PC-3 (cell line): ENCODE measurements around the gene KLHL21. TPM values are rescaled to one million over a fixed set of nuclear protein-coding genes. Genes with fewer than 3 reads are reported as not detected.

ENCODE experiments used
- ATAC-seq: fragments of 200-7000 bp; cut with Tn5 transposase; 2 replicates; pipeline ENCODE4 v1.9.1; 2020; ENCODE audit warnings: mild to moderate bottlenecking, moderate library complexity
- BruUV-seq: library from RNA; stranded (reverse); fragments of 400-500 nt; replicated peaks from 2 replicates; lab custom pipeline; 2021; lab: Mats Ljungman, UMichigan
- CTCF ChIA-PET: fragments of 300-600 bp; sonication (Branson Sonifier 250); formaldehyde crosslinking; loops from one replicate; lab custom pipeline; 2022; ENCODE audit warnings: antibody characterized with exemption; lab: Charles Lee
- POLR2A ChIA-PET: fragments of 300-600 bp; sonication (Branson Sonifier 250); formaldehyde crosslinking; loops from one replicate; lab custom pipeline; 2022; ENCODE audit warnings: antibody characterized with exemption; ENCODE audit not compliant: unreplicated experiment; lab: Charles Lee
- DNase-seq: peaks from one replicate; pipeline ENCODE4 v3.0.0-alpha.2; 2015
- H2AFZ ChIP-seq: fragments of 300-600 bp; sonication (generic); 2 replicates; pipeline ENCODE4 v1.6.0; 2016; ENCODE audit warnings: antibody characterized with exemption, low read length
- H3F3A ChIP-seq: fragments of 300-600 bp; sonication (generic); one replicate; pipeline ENCODE4 v1.6.0; 2017; ENCODE audit warnings: antibody characterized with exemption, low read length, control low read depth, mild to moderate bottlenecking; ENCODE audit not compliant: unreplicated experiment
- H3K27ac ChIP-seq: fragments of 300-600 bp; sonication (generic); 2 replicates; pipeline ENCODE4 v1.5.1; 2016; ENCODE audit warnings: mild to moderate bottlenecking, low read length
- H3K27me3 ChIP-seq: fragments of 300-600 bp; sonication (generic); 2 replicates; pipeline ENCODE4 v1.6.1; 2016; ENCODE audit warnings: low read length, mixed read lengths
- H3K36me3 ChIP-seq: fragments of 300-600 bp; sonication (generic); 2 replicates; pipeline ENCODE4 v1.6.1; 2016; ENCODE audit warnings: low read depth, mixed run types, low read length, mixed read lengths
- H3K4me1 ChIP-seq: fragments of 300-600 bp; sonication (generic); 2 replicates; pipeline ENCODE4 v1.5.1; 2016; ENCODE audit warnings: low read length; ENCODE audit not compliant: insufficient read depth
- H3K4me2 ChIP-seq: fragments of 300-600 bp; sonication (generic); 2 replicates; pipeline ENCODE4 v1.6.0; 2016; ENCODE audit warnings: low read length
- H3K4me3 ChIP-seq: fragments of 300-600 bp; sonication (generic); 2 replicates; pipeline ENCODE4 v1.5.1; 2016; ENCODE audit warnings: mild to moderate bottlenecking, low read length, mixed read lengths
- H3K79me2 ChIP-seq: fragments of 300-600 bp; sonication (generic); 2 replicates; pipeline ENCODE4 v1.6.1; 2017; ENCODE audit warnings: low read length, mixed read lengths
- H3K9ac ChIP-seq: fragments of 300-600 bp; sonication (generic); 2 replicates; pipeline ENCODE4 v1.6.0; 2016; ENCODE audit warnings: mild to moderate bottlenecking, low read length
- H3K9me2 ChIP-seq: fragments of 300-600 bp; sonication (generic); replicated peaks from 2 replicates; pipeline ENCODE4 v1.6.1; 2016; ENCODE audit warnings: mixed run types, low read length, mixed read lengths
- H3K9me3 ChIP-seq: fragments of 300-600 bp; sonication (generic); 2 replicates; pipeline ENCODE4 v1.6.1; 2016; ENCODE audit warnings: low read length, mixed read lengths
- H4K20me1 ChIP-seq: fragments of 300-600 bp; sonication (generic); 2 replicates; pipeline ENCODE4 v1.6.1; 2016; ENCODE audit warnings: low read length, mixed read lengths
- EZH2 ChIP-seq: fragments of 300-600 bp; sonication (generic); IDR thresholded peaks from one replicate; pipeline ENCODE4 v1.6.1; 2017; ENCODE audit warnings: antibody characterized with exemption, mild to moderate bottlenecking, low read length; ENCODE audit not compliant: unreplicated experiment
- EZH2phosphoT487 ChIP-seq: fragments of 300-600 bp; sonication (generic); IDR thresholded peaks from 2 replicates; pipeline ENCODE4 v1.6.1; 2018; ENCODE audit warnings: mild to moderate bottlenecking, antibody characterized with exemption, low read length, borderline replicate concordance
- intact Hi-C: fragments of 100-400 bp; cut with micrococcal nuclease; formaldehyde crosslinking; loops from 2 replicates; pipeline ENCODE4 v1.9.0; 2023
- total RNA-seq: library from RNA; depleted of rRNA; stranded (reverse); fragments of >200 nt; gene quantifications from 2 replicates; pipeline ENCODE4 v1.2.3, GENCODE V29; 2014
- TF ChIP-seq, protein P1 (sequence below): fragments of 300-600 bp; sonication (generic); conservative IDR thresholded peaks from 2 replicates; pipeline ENCODE4 v1.5.1; 2017; ENCODE audit warnings: antibody characterized with exemption, low read depth, mild to moderate bottlenecking, low read length

The KLHL21 gene
- total RNA-seq, 1 experiment from 2014 or later: 82.5 TPM

DNA sequence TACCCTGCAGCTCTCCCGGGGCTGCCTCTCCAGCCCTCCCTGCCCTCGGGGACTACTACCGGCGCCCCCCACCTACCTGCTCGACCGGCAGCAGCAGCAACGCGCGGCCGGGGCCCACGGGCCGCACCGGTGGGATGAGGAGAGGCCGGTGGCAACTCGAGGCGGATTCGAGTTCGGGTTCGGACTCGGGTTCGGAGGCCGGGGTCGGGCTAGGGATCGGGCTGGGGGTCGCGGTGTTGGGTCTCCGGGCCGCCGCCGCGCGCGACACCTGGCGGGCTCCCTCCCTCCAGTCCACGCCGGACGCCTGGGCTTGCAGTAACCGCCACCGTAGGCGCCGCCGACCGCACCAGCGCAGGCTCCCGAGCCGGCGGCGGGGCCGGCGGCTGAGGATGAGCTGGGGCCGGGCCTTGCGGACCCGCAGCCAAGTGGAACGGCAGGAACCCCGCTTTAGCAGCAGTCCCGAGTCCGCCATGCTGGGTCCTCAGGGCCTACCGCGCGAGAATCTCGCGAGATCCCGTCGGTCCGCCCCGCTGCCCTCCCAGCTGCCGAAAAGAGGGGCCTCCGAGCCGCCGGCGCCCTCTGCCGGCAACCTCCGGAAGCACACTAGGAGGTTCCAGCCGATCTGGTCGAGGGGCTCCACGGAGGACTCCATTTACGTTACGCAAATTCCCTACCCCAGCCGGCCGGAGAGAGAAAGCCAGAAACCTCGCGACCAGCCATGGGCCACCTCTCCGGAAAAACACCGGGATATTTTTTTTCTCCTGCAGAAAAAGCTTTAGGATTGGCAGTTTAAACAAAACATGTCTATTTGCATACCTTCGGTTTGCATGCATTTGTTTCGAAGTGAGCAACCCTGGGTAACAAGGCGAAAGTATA lies 48.4 kb downstream of the KLHL21 start, which contains the start of gene NOL9:
NOL9 (minus strand) TSS at position 483 of the 876 bp plus-strand sequence; CDS start at position 472, 11 bp downstream.
- ATAC-seq: peak; percentile 96
- ChIA-PET POLR2A (interaction anchor here (0.7 kb wide), 1 partner anchor 26 kb away, joined by 7 read pairs; the partner anchor contains the start of gene ZBTB48), CTCF (interaction anchor here (0.6 to 0.8 kb wide), 3 partner anchors 33 to 361 kb away, joined by 3 to 6 read pairs (median 3); no protein-coding TSS in a partner anchor)
- peak within 1 kb of the TSS; percentile 97 for H3K4me2 ChIP-seq
- H3K4me1 ChIP-seq: peaks cover 12% of the 10 kb centered on the region
- DNase-seq: peak; percentile 98
- H3K4me3 ChIP-seq: peak within 1 kb of the TSS; percentile 89
- peak within 1 kb of the TSS; percentile 98 for H2AFZ ChIP-seq
- no peaks in the 10 kb centered on the region for H3F3A ChIP-seq
- H3K79me2 ChIP-seq: peaks cover 44% of the 10 kb centered on the region
- intact Hi-C loops: loop anchor here (1.0 to 5.0 kb wide), 4 partner anchors 25 to 93 kb away; partner anchors contain the start of gene ZBTB48
- TF ChIP-seq EZH2phosphoT487: no peak
- TF ChIP-seq, protein P1, sequence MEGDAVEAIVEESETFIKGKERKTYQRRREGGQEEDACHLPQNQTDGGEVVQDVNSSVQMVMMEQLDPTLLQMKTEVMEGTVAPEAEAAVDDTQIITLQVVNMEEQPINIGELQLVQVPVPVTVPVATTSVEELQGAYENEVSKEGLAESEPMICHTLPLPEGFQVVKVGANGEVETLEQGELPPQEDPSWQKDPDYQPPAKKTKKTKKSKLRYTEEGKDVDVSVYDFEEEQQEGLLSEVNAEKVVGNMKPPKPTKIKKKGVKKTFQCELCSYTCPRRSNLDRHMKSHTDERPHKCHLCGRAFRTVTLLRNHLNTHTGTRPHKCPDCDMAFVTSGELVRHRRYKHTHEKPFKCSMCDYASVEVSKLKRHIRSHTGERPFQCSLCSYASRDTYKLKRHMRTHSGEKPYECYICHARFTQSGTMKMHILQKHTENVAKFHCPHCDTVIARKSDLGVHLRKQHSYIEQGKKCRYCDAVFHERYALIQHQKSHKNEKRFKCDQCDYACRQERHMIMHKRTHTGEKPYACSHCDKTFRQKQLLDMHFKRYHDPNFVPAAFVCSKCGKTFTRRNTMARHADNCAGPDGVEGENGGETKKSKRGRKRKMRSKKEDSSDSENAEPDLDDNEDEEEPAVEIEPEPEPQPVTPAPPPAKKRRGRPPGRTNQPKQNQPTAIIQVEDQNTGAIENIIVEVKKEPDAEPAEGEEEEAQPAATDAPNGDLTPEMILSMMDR: peak; percentile 97
- H3K9ac ChIP-seq: peak within 1 kb of the TSS; percentile 93
- H3K36me3 ChIP-seq: peaks cover 16% of the 10 kb centered on the region
- H3K9me2 ChIP-seq: no peaks in the 10 kb centered on the region
- no peaks in the 10 kb centered on the region for H3K9me3 ChIP-seq
- H3K27ac ChIP-seq: no peak within 1 kb of the TSS
- BruUV-seq: no TSS peak
- H4K20me1 ChIP-seq: peaks cover 7% of the 10 kb centered on the region
- H3K27me3 ChIP-seq: no peaks in the 10 kb centered on the region

DNA sequence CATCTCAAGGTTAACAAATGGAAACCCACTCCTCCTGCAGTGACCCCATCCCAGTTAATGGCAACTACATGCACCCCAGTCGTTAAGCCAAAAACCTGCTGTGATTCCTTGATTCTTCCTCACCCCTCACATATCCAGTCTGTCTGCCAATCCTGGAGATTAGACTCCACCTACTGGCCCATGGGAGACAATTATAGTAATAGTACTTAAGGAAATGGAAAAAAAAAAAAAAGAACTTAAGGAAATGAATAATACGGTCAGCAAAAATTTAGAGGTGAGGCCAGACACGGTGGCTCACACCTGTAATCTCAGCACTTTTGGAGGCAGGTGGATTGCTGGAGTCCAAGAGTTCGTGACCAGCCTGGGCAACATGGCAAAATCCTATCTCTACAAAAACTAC lies 55.4 kb downstream of the KLHL21 start:
- H3K36me3 ChIP-seq: peaks cover 67% of the 10 kb centered on the region
- no peaks in the 10 kb centered on the region for H3K9me3 ChIP-seq
- H3K4me2 ChIP-seq: no peak overlapping the region
- no peaks in the 10 kb centered on the region for H3F3A ChIP-seq
- peaks cover 26% of the 10 kb centered on the region for H3K4me1 ChIP-seq
- no peaks in the 10 kb centered on the region for H3K9me2 ChIP-seq
- no peaks in the 10 kb centered on the region for H3K27me3 ChIP-seq
- no peak overlapping the region for H3K4me3 ChIP-seq
- no peak overlapping the region for H3K9ac ChIP-seq
- 0 out of 2 replicates have a peak, but pooled peaks cover 5% of the 10 kb centered on the region for H4K20me1 ChIP-seq
- H3K79me2 ChIP-seq: peaks cover 36% of the 10 kb centered on the region
- TF ChIP-seq, protein P1: peak; percentile 52; the same call in 1 of the 2 replicates
- TF ChIP-seq EZH2: no peak
- DNase-seq (peak; percentile 34), ATAC-seq (peak; percentile 53)
- ChIA-PET CTCF (no interaction called here), POLR2A (no interaction called here)
- no TSS peak for BruUV-seq
- H2AFZ ChIP-seq: no peak overlapping the region
- no peak overlapping the region for H3K27ac ChIP-seq
- intact Hi-C loops: no loop called here
